ENCODE results near the gene VEGFB.

GRCh38 chr11:64243236-64243854 lies 9.0 kb downstream of the VEGFB start:
- TF ChIP-seq, protein P1, sequence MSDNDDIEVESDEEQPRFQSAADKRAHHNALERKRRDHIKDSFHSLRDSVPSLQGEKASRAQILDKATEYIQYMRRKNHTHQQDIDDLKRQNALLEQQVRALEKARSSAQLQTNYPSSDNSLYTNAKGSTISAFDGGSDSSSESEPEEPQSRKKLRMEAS (IDR thresholded peaks at IDR 0.05; ENCODE audit: insufficient read depth, insufficient read length) = no peak
- no peak for TF ChIP-seq EZH2 (IDR thresholded peaks at IDR 0.05; ENCODE audit: borderline replicate concordance, low read depth, low read length, severe bottlenecking)
- no peak for TF ChIP-seq CTCF (IDR thresholded peaks at IDR 0.05; ENCODE audit: extremely low read depth in 1 of 2, insufficient read depth in 1 of 2, low read depth in 1 of 2, low read length in 2 of 2)
- TF ChIP-seq POLR2A (IDR thresholded peaks at IDR 0.05; ENCODE audit: low read depth, low read length) = peak; percentile 59
- peak; percentile 70 for TF ChIP-seq POLR2AphosphoS5 (IDR thresholded peaks at IDR 0.05; ENCODE audit: insufficient read depth, low read depth, low read length)
